HG02852 (cell line): Measurements from ENCODE around the gene LMNTD2.

Experiments used
- ATAC-seq: cut with Tn5 transposase; IDR thresholded peaks from one replicate; pipeline ENCODE4 v1.9.1; 2021; ENCODE audit warnings: mild to moderate bottlenecking, moderate library complexity; ENCODE audit not compliant: unreplicated experiment

Gene LMNTD2

DNA sequence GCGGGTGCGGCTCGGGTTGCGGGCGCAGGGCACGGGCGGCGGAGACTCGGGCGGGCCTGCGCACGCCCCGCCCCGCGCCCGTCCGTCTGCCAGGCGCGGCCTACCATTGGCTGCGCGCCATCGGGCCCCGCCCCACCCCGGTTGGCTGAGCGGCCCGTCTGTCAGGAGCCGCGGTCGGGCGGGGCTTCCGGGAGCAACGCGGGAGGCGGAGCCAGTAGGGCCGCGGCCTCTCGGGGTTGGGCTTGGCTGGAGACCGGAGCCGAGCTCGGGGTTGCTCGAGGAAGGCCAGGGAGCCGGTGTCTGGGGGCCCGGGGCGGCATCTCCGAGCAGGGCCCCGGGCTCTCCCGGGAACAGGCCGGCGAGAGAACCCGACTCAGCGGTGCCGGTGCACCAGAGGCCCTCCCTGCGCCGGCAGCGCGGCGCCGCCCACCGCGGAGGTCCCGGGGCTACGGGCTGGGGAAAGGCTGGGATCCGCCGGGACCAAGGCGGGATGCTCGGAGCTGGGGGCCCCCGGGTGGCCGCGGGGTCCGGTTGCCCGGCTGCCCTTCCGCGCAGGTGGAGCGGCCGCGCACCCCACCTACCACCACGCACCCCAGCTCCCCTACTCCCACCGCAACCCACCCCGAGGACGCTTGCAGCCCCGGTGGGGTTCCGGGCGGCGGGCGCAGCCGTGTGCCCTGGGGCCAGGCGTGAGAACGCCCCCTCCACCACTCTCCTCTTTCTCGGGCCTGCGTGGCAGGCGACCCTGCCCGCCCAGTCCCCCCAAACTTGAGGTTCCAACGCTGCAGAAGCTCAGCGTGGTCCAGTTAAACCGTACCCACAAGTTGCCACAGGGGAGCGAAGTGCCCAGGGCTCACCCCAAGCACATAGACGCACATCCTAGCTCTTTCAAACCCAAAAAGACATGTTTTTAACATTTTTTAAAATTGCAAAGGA, 24.8 kb downstream of the LMNTD2 start, which contains the start of gene HRAS:
HRAS (minus strand) TSS at position 58 of the 936 bp plus-strand sequence.
- peak; percentile 75 for ATAC-seq

DNA sequence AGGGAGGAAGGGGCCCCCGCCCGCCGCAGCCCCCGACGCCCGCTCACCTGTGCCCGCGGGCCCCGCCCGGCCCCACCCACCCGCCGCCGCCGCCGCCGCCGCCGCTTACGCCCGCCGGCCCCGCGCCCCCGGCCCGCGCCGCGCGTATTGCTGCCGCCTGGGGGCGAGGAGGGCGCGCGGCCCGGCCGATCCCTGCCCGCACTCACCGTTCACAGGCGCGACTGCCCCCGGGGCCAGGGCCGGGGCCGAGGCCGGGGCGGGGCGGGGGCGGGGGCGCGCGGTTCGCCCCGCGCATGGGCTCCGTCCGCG, 25.4 kb downstream of the LMNTD2 start:
- peak; percentile 8 for ATAC-seq

DNA sequence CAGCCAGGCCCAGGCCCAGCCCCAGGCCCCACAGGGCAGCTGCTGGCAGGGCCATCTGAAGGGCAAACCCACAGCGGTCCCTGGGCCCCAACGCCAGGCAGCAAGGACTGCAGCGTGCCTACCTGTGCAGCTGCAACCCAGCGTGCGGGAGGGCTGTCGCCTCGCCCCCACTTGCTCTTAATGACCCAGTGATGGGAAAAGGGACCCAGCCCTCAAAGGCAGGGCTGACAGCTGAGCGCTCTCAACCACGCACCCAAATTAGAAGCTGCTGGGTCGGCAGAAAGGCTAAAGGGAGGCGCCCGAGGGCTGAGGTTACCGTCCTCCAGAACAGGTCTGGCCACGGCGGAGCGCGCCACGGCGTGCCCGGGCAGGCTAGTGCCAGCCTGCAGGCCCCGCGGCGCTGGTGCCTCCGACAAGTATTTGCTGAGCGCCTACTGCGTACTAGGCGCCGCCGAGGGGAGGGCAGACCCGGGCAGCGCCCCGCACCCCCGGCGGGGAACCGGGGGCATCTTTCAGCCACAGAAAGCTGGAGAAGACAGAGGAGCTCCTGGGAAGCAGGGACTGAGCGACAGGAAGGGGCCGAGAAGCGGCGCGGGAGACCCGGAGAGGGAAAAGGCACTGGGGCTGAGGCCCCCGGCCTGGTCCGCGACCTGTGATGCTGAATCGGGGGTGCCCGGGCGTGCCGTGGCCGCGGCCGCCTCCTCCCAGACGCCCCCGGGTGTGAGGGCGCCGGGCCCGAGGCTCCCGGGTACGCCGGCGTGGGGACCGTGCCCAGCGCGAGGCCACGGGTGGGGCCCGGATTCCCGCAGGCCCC, 25.9 kb downstream of the LMNTD2 start:
- ATAC-seq: peak; percentile 0

DNA sequence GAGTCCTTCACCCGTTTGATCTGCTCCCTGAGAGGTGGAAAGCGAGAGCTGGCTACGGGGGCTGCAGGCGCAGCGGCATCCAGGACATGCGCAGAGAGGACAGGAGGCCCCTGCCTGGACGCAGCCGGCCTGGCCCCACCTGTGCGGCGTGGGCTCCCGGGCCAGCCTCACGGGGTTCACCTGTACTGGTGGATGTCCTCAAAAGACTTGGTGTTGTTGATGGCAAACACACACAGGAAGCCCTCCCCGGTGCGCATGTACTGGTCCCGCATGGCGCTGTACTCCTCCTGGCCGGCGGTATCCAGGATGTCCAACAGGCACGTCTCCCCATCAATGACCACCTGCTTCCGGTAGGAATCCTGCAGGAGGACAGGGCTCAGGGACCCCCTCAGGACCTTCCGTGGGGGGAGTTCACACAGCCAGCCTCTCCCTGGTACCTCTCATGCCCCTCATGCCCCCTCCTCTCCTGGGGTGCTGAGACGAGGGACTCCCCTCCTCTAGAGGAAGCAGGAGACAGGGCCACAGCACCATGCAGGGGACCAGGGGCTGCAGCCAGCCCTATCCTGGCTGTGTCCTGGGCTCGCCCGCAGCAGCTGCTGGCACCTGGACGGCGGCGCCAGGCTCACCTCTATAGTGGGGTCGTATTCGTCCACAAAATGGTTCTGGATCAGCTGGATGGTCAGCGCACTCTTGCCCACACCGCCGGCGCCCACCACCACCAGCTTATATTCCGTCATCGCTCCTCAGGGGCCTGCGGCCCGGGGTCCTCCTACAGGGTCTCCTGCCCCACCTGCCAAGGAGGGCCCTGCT, 26.7 kb downstream of the LMNTD2 start:
- ATAC-seq: no peak

DNA sequence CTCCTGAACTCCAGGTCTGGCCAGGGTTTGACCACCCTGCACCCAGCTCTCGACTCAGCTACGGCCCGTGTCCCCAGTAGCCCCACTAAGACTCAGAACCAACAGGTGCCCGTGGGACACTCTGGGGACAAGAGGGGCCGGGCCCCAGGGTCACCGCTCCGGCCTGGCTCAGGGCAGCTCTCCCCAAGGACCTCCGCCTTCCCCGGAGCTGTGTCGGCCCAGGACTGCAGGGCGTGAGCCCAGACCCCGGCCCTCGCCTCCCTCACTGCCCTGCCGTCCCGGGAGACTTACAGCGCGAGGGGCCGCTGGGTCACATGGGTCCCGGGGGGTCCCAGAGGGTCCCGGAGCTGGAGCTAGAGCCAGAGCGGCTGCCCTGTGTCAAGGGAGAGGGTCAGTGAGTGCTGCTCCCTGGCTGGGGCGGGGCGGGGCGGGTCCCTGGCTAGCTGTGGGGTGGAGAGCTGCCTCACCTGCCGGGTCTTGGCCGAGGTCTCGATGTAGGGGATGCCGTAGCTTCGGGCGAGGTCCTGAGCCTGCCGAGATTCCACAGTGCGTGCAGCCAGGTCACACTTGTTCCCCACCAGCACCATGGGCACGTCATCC, 27.5 kb downstream of the LMNTD2 start:
- no peak for ATAC-seq

DNA sequence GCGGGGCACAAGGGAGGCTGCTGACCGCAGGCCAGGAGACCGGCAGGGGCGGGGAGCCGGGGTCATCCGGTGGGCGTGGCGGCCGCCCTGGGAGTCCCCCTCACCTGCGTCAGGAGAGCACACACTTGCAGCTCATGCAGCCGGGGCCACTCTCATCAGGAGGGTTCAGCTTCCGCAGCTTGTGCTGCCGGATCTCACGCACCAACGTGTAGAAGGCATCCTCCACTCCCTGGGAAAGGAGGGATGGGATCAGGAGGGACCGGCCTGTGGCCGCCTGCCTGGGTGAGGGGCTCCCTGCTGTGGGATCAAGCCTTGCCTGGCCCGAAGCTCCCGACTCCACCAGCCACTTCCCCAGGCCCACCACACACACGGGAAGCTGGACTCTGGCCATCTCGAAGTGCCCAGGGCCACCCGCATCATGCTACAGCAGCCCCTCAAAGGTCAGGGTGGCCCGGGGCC, 28.0 kb downstream of the LMNTD2 start:
- no peak for ATAC-seq

DNA sequence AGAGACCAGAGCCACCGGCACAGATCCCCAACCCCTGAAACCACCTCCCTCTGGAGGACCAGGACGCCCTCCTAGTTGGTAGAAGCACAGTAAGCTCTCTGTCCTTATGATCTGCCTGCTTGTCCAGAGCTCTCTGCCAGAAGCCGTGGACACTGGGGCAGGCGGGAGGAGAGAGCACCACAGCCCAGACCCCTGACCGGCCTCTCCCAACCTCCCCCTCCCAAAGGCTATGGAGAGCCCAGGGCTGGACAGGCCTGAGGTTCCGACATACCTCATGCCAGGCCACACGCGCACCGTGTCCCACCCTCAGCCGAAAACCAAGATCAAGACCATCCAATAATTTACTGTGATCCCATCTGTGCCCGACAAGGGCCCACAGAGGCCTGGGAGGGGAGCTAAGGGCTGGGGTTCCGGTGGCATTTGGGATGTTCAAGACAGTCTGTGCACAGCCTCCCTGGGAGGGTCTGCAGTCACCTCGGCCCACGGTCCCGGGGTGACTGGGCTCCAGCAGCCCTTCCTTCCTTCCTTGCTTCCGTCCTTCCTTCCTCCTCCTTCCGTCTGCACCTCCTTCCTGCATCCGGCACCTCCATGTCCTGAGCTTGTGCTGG, 28.5 kb downstream of the LMNTD2 start:
- no peak for ATAC-seq

DNA sequence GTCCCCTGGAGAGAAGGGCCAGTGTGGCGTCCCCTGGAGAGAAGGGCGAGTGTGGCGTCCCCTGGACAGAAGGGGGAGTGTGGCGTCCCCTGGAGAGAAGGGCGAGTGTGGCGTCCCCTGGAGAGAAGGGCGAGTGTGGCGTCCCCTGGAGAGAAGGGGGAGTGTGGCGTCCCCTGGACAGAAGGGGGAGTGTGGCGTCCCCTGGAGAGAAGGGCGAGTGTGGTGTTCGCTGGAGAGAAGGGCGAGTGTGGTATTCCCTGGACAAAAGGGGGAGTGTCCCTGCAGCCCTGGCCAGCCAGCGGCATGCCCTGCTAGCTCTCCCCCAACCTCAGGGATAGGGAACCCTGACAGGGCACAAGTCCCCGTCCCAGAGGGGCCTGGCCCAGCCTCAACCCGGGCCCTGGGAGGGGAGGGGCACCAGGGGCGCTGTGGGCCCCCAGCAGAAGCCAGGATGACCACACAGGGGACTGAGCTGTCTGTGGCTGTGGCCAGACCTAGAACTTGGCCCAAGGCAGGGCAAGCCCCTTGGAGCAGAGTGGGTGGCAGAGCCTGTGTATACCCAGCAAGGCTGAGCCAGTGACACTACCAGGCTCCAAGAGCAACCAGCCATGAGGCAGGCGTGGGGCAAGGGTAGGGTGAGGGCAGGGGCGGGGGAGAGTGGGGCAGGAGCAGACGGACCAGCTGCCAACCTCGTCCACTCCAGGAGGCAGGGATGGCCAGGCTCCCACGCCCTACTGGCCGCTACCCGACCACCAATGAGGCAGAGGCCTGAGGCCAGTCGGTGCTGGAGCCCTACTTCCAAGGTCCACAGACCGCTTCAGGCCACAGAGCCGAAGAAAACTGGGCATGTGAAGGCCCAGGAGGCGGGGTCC, 29.3 kb downstream of the LMNTD2 start:
- no peak for ATAC-seq

DNA sequence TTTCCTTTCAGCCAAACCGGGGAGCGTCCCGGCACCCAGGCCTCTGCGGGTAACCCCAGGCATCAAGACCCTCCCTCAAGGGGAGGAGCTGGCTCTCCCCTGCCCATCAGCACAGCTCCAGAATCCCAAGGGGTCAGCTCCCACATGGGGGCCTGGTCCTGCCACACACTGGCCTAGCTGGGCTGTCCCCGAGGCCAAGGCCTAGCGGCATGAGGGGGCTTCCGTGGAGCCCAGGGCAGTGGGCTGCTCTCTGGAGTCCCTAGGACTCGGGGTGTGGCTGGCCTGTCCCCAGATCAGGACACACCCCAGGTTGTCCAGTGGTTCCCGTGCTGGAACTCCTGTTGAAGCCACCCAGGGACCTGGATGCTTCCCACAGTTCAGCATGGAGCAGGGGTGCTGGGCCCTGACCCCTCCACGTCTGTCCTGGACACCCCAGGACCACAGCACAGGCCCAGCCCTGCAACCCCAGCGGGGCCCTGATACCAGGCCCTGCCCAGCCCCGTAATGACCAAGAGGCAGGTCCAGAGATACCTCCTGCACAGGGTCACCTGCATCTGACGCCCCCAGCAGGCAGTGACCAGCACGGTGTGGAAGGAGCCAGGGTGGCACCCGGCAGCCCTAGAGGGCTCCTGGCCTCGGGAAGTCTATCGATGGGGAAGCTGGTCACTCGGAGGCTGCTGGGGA, 30.7 kb downstream of the LMNTD2 start:
- ATAC-seq: no peak

DNA sequence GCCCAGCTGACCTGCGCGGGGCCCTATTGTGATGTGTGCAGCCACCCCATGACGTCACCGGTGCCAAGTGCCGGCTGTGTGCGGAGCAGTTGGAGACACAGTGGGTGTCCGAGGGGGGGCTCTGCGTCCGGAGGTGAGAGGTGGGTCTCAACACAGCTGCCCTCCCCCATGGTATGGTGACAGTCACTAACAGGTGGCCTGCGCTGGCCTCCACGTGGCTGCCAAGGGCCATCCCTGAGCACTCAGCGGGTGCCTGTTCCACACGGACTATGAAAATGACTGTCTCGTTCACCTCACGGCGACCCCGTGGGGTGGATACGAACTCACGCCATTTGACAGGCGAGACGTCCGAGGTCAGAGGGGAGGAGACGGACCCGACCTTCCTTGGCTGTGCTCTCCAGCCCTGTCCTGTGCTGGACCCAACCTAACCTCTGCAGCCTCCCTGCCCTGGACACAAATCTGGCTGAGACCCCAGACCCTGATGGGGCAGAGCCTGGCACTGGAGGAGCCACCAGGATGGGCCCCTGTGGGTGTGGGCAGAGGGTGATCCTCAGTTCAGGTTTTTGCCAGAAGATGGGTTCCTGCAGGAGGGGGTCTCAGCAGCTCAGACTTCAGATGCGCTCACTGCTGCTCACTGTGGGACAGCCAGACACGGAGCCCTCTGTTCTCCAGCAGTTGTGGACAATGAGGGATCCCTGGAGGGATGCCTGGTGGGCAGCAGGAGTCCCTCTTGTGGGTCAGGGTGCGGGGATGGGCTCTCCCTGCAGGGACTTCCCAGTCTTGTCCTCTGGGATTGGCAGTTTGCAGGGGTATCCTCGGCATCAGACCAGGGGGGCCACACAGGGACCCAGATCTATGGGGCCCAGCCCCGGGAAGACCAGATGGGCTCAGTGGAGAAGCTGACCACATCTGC, 31.5 kb downstream of the LMNTD2 start:
- ATAC-seq: no peak

DNA sequence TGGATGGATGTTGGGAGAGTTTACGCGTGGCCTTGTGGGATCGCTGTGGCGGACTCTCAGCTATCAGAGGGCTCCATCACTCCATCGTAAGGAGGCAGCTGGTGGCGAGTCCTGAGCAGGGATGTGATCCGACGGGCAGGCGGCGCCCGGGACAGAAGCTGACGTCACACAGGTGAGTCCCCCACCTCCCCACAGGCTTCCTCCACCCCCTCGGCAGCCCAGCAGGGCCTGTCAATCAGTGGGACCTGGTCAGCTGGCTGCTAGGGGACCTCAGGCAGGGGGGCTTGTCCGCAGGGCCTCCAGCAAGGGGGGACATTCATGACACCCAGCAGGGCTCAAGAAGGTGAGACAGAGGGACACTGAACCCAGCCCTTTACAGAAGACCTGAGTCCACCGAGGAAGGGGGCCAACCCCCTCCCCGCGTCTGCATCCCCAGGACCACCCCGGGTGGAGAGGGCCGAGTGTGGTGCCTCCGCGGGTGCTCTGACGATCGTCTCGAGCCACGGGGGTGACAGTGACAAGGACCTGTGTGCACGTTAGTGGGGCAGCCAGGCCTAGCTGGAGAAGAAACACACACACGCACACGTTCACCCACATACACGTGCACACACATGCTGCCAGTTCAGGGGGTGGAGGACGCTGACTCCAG, 32.2 kb downstream of the LMNTD2 start:
- no peak for ATAC-seq

DNA sequence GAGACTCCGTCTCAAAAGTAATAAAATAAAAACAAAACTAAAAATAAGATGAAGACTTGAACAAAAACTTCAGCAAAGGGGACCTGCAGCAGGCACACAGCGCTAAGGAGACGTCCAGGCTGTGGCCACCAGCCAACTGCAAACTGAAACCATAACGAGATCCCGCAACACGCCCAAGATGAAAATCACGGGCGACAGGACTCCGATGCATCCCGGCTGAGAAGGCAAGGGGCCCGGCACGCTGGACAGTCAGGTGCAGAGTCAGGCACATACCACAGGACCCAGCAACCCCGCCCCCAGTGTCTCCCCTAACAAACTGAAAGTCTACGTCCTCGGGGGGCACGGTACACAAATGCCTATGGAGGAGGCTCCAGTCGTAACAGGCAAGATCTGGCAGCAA, 34.3 kb downstream of the LMNTD2 start:
- ATAC-seq: no peak

DNA sequence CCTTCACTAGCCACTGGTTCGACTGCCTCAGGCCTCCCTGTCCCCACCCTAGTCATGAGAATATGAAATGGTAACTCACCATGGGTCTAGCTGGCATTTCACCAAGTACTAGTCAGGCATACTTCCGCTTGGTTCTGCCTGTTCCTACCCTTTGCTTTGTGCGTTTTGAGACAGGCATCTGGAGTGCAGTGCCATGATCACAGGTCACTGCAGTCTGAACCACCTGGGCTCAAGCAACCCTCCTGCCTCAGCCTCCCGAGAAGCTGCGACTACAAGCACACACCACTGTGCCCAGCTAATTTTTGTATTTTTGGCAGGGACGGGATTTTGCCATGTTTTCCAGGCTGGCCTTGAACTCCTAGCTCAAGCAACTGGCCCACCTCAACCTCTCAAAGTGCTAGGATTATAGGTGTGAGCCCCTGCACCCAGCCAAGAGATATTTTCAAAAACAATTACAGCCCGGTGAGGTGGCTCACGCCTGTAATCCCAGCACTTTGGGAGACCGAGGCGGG, 39.3 kb downstream of the LMNTD2 start:
- no peak for ATAC-seq

DNA sequence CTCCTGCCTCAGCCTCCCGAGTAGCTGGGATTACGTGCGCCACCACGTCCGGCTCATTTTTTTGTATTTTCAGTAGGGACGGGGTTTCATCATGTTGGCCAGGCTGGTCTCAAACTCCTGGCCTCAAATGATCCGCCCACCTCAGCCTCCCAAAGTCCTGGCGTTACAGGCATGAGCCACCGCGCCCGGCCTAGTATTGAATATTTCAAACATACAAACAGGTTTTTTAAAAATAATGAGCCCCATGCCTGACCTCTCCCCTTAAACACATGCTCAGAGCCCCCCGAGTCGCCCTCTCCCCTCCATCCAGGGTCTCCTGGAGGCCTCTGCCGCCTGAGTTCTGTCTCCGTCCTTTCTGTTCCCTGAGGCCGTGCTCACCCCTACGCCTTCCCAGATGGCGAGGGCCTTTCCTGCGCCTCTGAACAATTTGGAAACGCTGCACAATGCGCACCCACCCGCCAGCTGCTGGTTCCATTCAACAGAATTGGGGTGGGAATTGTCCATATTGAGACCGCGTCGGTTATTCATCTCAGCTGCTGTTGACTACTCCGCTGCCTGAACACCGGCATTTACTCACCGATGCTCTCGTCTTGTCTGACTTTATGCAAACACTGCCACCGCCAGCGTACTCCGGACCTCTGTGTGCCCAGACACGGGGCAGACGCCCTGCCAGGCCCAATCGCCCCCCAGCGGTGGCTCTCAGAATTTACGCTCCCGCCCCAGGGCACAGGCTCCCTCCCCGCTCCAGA, 39.9 kb downstream of the LMNTD2 start:
- ATAC-seq: no peak

DNA sequence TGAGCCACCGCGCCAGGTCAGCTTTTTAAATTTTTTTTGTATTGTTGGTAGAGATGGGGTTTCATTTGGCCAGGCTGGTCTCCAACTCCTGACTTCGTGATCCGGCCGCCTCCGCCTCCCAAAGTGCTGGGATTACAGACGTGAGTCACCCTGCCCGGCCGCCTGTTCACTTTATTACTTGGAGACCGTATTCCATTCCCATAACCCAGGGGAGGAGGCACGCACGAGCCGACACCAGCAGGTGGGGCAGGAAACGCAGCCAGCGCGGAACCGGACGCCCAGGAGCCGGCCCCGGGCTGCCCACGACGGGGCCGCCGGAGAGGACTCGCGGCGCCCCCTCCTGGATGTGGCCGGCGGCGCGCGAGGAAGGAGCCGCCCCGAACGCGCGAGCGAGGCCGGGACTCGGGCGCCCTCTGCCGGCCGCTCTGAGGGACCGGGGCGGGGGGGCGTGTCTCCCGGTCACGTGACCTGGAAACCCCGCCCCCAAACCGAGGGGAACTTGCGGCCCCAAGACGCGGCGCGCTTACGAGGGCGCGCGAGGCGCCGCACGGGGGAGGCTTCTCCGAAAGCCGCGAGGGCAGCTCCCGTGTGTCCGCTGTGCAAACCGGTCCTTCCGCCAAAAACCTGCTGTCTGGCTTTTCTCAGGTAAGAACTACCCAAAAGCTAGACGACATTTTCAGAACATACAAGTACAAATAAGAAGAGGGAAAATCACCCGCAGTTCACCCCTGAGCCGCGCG, 41.9 kb downstream of the LMNTD2 start:
- ATAC-seq: peak; percentile 75
